Measurements from ENCODE around the gene PDZRN4. TPM values are rescaled to one million over a fixed set of nuclear protein-coding genes. Genes with fewer than 3 reads are reported as not detected.

Gene PDZRN4
- total RNA-seq, 1 donor: not detected

- H3K4me3 ChIP-seq (ENCODE audit: low read depth, low read length): no peak overlapping the region
- no peak for DNase-seq (ENCODE audit: low read depth)
- TF ChIP-seq CTCF (IDR thresholded peaks at IDR 0.05; ENCODE audit: insufficient read depth, low read depth, low read length): no peak
These were observed 370.6 kb downstream of the PDZRN4 start for GRCh38 chr12:41558671-41559070.

GRCh38 chr12:41563051-41563450 is 374.9 kb downstream of the PDZRN4 start:
- H3K4me3 ChIP-seq (ENCODE audit: low read depth, low read length): no peak overlapping the region
- no peak for TF ChIP-seq CTCF (IDR thresholded peaks at IDR 0.05; ENCODE audit: insufficient read depth, low read depth, low read length)
- DNase-seq (ENCODE audit: low read depth): no peak

- TF ChIP-seq CTCF (IDR thresholded peaks at IDR 0.05; ENCODE audit: insufficient read depth, low read depth, low read length): peak; percentile 16
- DNase-seq (ENCODE audit: low read depth): no peak
- H3K4me3 ChIP-seq (ENCODE audit: low read depth, low read length): no peak overlapping the region
These were observed 376.7 kb downstream of the PDZRN4 start for GRCh38 chr12:41564816-41565215.

- DNase-seq (ENCODE audit: low read depth): no peak
- TF ChIP-seq CTCF (IDR thresholded peaks at IDR 0.05; ENCODE audit: insufficient read depth, low read depth, low read length): no peak
These were observed 378.6 kb downstream of the PDZRN4 start for GRCh38 chr12:41566703-41567102.

GRCh38 chr12:41573445-41573844 is 385.3 kb downstream of the PDZRN4 start:
- no peak for TF ChIP-seq CTCF (IDR thresholded peaks at IDR 0.05; ENCODE audit: insufficient read depth, low read depth, low read length)
- DNase-seq (ENCODE audit: low read depth): no peak
- H3K4me3 ChIP-seq (ENCODE audit: low read depth, low read length): no peak overlapping the region

More at GRCh38 chr12:41566703-41567102, 378.6 kb downstream of the PDZRN4 start:
- no peak overlapping the region for H3K4me3 ChIP-seq (ENCODE audit: low read depth, low read length)

GRCh38 chr12:41576925-41577324 is 388.8 kb downstream of the PDZRN4 start:
- no peak for DNase-seq (ENCODE audit: low read depth)
- no peak for TF ChIP-seq CTCF (IDR thresholded peaks at IDR 0.05; ENCODE audit: insufficient read depth, low read depth, low read length)
- H3K4me3 ChIP-seq (ENCODE audit: low read depth, low read length): no peak overlapping the region

- TF ChIP-seq CTCF (IDR thresholded peaks at IDR 0.05; ENCODE audit: insufficient read depth, low read depth, low read length): no peak
- peak; percentile 4 for DNase-seq (ENCODE audit: low read depth)
- H3K4me3 ChIP-seq (ENCODE audit: low read depth, low read length): no peak overlapping the region
These were observed 389.9 kb downstream of the PDZRN4 start for GRCh38 chr12:41577995-41578394.

Measured in fibroblast of villous mesenchyme (primary cell).